SJCRH30 (cell line): ENCODE data around the gene HTT. TPM values are rescaled to one million over a fixed set of nuclear protein-coding genes. Genes with fewer than 3 reads are reported as not detected.

Experiments used
- DNase-seq, 2 experiments: peaks; one replicate each; pipeline ENCODE4 v3.0.0-alpha.2; 2015 to 2020
- H3K27ac ChIP-seq: fragments of 250-450 bp; sonication (Bioruptor Pico); 2 replicates; pipeline ENCODE4 v1.5.1; 2020; ENCODE audit warnings: mild to moderate bottlenecking, moderate library complexity
- H3K27me3 ChIP-seq: fragments of 250-450 bp; sonication (Bioruptor Pico); 2 replicates; pipeline ENCODE4 v1.5.1; 2020; ENCODE audit warnings: mild to moderate bottlenecking, moderate library complexity
- H3K36me3 ChIP-seq: fragments of 250-450 bp; sonication (Bioruptor Pico); 2 replicates; pipeline ENCODE4 v1.5.1; 2020; ENCODE audit warnings: mild to moderate bottlenecking, moderate library complexity
- H3K4me1 ChIP-seq: fragments of 250-450 bp; sonication (Bioruptor Pico); 2 replicates; pipeline ENCODE4 v1.5.1; 2020; ENCODE audit warnings: mild to moderate bottlenecking, moderate library complexity
- H3K4me3 ChIP-seq: fragments of 250-450 bp; sonication (Bioruptor Pico); 2 replicates; pipeline ENCODE4 v1.5.1; 2020; ENCODE audit warnings: mild to moderate bottlenecking, moderate library complexity
- H3K9me3 ChIP-seq: fragments of 250-450 bp; sonication (Bioruptor Pico); replicated peaks from 2 replicates; pipeline ENCODE4 v1.5.1; 2020; ENCODE audit warnings: mild to moderate bottlenecking, moderate library complexity
- total RNA-seq: library from RNA; depleted of rRNA; stranded (reverse); fragments of >200 nt; shearing (Covaris generic); gene quantifications from 2 replicates; pipeline ENCODE4 v1.2.3, GENCODE V29; 2014

The HTT gene
- total RNA-seq, 1 experiment from 2014 or later, result 30.7 TPM

DNA sequence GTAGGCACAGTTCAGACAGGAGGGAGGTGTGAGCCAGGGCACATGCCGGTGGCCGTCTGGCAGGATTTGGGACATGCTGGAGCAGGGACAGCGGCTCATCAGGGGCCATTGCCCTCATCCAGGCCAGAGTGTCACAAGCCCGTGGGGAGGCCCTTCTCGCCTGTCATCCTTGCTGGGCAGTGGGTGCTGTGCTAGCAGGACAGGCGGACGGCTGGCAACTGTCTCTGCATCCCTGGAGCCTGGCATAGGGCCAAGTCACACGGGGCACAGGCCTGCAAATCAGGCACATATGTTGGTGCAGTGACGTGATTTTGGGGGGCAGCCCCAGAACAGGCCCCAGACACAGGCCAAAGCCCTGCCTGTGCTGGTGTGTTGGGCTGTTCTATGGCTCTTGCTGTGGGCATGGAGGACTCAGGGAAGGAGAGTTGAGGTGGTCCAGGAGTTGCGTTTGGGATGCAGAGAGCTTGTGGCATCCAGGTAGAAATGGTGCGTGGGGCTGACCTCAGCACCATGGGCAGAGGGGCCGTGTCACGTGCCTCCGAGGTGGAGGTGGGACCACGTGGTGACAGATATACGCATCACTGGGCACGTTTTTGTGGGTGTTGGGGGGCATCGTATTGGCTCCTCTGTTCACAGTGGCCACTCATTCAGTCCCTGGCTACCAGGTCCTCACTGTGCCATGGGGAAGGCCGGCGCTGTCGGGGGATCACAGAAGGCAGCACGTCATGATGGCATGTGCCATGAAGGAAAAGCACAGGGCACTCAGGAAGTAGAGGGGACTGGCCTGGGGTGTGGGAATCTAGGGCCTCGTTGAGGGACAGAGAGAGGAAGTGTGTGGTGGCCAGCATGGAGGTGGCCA is 159.9 kb downstream of the HTT start:
- DNase-seq, result no peak
- H3K36me3 ChIP-seq, result peaks cover 19% of the 10 kb centered on the region
- H3K4me1 ChIP-seq, result no peaks in the 10 kb centered on the region
- H3K4me3 ChIP-seq, result no peak overlapping the region
- no peak overlapping the region for H3K27ac ChIP-seq
- no peaks in the 10 kb centered on the region for H3K9me3 ChIP-seq
- H3K27me3 ChIP-seq, result no peaks in the 10 kb centered on the region

DNA sequence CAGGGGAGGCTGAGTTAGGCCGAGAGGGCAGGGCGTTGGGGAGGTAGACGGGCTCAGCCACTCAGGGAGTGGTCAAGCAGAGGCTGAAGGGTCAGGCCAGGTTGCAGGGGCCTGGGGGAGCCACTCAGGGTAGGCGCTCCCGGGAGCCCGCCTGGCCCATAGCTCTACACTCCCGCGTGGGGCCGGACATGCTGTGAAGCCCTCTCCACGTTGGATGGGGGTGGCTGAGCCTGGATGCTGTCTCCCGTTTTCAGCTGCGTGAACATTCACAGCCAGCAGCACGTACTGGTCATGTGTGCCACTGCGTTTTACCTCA is 160.5 kb downstream of the HTT start:
- H3K27ac ChIP-seq, result no peak overlapping the region
- no peaks in the 10 kb centered on the region for H3K9me3 ChIP-seq
- no peaks in the 10 kb centered on the region for H3K4me1 ChIP-seq
- no peaks in the 10 kb centered on the region for H3K27me3 ChIP-seq
- DNase-seq, result no peak
- no peak overlapping the region for H3K4me3 ChIP-seq
- H3K36me3 ChIP-seq, result peaks cover 17% of the 10 kb centered on the region

DNA sequence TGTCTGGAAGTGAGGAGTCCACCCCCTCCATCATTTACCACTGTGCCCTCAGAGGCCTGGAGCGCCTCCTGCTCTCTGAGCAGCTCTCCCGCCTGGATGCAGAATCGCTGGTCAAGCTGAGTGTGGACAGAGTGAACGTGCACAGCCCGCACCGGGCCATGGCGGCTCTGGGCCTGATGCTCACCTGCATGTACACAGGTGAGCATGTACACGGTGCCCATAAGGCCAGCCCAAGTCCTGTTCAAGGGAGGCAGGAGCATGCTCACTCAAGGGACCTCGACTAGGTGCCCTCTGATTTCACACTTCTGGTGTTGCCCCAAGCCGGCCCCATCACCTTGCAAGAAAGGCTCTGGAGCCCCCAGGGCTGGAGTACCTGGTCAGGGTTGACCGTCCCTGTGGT is 161.1 kb downstream of the HTT start:
- Histone ChIP-seq H3K4me3 (no peak overlapping the region), H3K27ac (no peak overlapping the region), H3K4me1 (no peaks in the 10 kb centered on the region), H3K36me3 (peaks cover 20% of the 10 kb centered on the region), H3K27me3 (no peaks in the 10 kb centered on the region), H3K9me3 (no peaks in the 10 kb centered on the region)
- no peak for DNase-seq

DNA sequence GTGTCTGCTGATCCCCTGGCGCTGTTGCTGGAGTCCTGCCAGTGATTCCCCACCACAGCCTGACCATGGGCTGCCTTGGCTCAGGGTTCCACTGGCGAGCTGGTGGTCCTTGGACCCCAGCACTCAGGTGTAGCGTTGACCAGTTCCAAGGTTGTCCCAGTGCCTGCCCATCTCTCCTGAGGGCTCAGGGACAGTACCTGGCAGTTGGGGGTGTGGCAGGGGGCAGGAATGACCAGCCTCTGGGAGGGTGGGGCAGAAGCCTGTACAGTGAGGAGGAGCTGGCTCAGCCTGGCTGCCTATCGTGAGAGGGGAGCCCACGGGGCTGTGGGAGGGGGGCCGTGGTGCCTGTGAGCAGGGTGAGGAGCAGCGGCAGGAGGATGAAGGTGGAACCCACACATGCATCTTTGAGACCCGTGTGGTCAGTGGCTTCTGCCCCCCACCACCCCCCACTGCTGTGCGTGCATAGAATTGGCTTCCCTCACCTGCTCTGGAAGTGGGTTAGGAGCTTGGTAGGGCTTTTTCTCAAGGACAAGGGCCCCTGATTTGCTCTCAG is 161.9 kb downstream of the HTT start:
- no peak overlapping the region for H3K27ac ChIP-seq
- no peaks in the 10 kb centered on the region for H3K27me3 ChIP-seq
- H3K36me3 ChIP-seq, result peaks cover 20% of the 10 kb centered on the region
- H3K4me3 ChIP-seq, result no peak overlapping the region
- no peak for DNase-seq
- no peaks in the 10 kb centered on the region for H3K4me1 ChIP-seq
- no peaks in the 10 kb centered on the region for H3K9me3 ChIP-seq

DNA sequence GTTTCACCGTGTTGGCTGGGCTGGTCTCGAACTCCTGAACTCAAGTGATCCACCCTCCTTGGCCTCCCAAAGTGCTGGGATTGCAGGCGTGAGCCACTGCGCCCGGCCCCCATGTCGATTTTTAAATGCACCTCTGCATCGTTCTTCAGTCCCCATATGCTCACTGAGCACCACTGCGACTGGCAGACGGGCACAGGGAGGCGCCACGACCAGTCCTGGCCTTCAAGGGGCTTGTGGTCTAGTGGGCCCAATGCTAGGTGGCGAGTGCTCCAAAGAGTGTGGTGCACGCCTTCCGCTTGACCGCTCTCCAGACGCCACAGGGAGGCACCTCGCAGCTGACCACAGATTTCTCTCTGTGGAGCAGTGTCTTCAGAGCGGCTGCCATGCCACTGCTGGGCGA is 162.8 kb downstream of the HTT start:
- Histone ChIP-seq H3K36me3 (peaks cover 13% of the 10 kb centered on the region), H3K4me1 (no peaks in the 10 kb centered on the region), H3K9me3 (no peaks in the 10 kb centered on the region), H3K27ac (no peak overlapping the region), H3K4me3 (no peak overlapping the region), H3K27me3 (no peaks in the 10 kb centered on the region)
- DNase-seq, result no peak

DNA sequence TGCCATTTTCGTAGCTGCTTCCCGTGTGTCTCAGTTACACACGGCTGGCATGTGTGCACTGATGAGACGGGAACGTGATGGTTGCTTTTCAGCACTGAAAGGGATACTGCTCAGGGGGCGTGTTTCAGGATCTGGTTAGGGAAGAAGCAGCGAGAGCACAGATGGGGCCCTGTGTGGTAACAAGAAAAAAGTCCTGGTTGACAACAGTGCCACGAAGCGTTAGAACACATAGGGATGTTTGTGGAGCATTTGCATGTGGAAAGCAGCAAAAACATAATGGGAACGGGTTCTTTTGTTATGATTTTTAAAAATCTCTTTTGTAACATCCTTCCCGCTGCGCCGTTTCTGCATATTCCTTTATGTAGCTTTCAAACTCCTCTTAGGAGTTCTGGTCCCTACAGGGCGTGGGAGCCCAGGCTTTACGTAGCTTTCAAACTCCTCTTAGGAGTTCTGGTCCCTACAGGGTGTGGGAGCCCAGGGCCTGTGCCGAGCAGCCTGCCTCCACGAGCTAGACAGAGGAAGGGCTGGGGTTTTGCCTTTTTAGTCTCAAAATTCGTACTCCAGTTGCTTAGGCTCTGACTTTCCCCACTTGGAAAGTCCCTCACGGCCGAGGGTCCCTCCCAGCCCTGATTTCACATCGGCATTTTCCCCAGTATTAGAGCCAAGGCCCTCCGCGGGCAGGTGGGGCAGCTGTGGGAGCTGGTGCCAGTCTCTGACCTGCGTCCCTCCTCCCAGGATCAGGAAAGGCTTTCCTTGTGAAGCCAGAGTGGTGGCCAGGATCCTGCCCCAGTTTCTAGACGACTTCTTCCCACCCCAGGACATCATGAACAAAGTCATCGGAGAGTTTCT is 163.5 kb downstream of the HTT start:
- H3K27ac ChIP-seq, result no peak overlapping the region
- H3K4me3 ChIP-seq, result no peak overlapping the region
- H3K4me1 ChIP-seq, result no peaks in the 10 kb centered on the region
- no peaks in the 10 kb centered on the region for H3K27me3 ChIP-seq
- DNase-seq, result no peak
- no peaks in the 10 kb centered on the region for H3K9me3 ChIP-seq
- peaks cover 13% of the 10 kb centered on the region for H3K36me3 ChIP-seq

DNA sequence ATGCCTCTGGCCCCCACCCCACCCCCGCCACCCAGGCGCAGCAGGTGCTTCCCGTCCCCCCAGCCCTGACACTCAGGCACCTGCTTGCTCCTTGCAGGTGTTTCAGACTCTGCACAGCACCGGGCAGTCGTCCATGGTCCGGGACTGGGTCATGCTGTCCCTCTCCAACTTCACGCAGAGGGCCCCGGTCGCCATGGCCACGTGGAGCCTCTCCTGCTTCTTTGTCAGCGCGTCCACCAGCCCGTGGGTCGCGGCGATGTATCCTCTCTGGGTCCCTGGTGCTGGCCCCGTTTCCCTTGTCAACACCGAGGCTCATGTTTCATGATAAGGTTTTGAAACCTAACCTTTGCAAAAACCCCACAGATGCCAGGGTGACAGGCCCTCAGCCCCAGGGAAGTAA is 164.2 kb downstream of the HTT start:
- Histone ChIP-seq H3K9me3 (no peaks in the 10 kb centered on the region), H3K4me3 (no peak overlapping the region), H3K27me3 (no peaks in the 10 kb centered on the region), H3K27ac (no peak overlapping the region), H3K4me1 (no peaks in the 10 kb centered on the region), H3K36me3 (peaks cover 13% of the 10 kb centered on the region)
- no peak for DNase-seq

DNA sequence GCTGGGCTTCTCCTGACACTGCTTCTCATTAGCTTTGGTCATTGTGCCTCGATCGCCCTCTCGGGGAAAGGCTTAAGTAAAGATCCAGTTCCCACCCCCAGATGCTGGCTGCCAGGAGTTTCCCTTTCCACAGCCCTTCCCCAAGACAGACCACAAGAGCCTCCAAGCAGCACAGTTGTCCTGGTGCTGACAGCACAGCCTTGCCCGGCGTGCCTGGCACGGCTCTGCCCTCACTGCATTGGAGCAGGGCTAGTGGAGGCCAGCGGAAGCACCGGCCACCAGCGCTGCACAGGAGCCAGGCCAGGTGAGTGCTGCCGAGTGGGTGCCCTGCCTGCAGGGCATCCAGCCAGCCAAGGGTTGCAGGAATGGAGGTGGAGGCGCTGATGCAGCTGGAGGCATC is 164.8 kb downstream of the HTT start:
- Histone ChIP-seq H3K27me3 (no peaks in the 10 kb centered on the region), H3K36me3 (peaks cover 13% of the 10 kb centered on the region), H3K4me1 (no peaks in the 10 kb centered on the region), H3K27ac (no peak overlapping the region), H3K9me3 (no peaks in the 10 kb centered on the region), H3K4me3 (no peak overlapping the region)
- no peak for DNase-seq

DNA sequence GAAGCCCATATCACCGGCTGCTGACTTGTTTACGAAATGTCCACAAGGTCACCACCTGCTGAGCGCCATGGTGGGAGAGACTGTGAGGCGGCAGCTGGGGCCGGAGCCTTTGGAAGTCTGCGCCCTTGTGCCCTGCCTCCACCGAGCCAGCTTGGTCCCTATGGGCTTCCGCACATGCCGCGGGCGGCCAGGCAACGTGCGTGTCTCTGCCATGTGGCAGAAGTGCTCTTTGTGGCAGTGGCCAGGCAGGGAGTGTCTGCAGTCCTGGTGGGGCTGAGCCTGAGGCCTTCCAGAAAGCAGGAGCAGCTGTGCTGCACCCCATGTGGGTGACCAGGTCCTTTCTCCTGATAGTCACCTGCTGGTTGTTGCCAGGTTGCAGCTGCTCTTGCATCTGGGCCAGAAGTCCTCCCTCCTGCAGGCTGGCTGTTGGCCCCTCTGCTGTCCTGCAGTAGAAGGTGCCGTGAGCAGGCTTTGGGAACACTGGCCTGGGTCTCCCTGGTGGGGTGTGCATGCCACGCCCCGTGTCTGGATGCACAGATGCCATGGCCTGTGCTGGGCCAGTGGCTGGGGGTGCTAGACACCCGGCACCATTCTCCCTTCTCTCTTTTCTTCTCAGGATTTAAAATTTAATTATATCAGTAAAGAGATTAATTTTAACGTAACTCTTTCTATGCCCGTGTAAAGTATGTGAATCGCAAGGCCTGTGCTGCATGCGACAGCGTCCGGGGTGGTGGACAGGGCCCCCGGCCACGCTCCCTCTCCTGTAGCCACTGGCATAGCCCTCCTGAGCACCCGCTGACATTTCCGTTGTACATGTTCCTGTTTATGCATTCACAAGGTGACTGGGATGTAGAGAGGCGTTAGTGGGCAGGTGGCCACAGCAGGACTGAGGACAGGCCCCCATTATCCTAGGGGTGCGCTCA is 165.8 kb downstream of the HTT start:
- Histone ChIP-seq H3K36me3 (peaks cover 13% of the 10 kb centered on the region), H3K9me3 (no peaks in the 10 kb centered on the region)

DNA sequence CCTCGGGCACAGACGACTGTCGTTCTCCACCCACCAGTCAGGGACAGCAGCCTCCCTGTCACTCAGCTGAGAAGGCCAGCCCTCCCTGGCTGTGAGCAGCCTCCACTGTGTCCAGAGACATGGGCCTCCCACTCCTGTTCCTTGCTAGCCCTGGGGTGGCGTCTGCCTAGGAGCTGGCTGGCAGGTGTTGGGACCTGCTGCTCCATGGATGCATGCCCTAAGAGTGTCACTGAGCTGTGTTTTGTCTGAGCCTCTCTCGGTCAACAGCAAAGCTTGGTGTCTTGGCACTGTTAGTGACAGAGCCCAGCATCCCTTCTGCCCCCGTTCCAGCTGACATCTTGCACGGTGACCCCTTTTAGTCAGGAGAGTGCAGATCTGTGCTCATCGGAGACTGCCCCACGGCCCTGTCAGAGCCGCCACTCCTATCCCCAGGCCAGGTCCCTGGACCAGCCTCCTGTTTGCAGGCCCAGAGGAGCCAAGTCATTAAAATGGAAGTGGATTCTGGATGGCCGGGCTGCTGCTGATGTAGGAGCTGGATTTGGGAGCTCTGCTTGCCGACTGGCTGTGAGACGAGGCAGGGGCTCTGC is 166.5 kb downstream of the HTT start:
- Histone ChIP-seq H3K36me3 (peaks cover 13% of the 10 kb centered on the region), H3K27ac (no peak overlapping the region), H3K9me3 (no peaks in the 10 kb centered on the region), H3K27me3 (no peaks in the 10 kb centered on the region), H3K4me3 (no peak overlapping the region), H3K4me1 (no peaks in the 10 kb centered on the region)
- DNase-seq, result no peak

More for the DNA sequence above, 165.8 kb downstream of the HTT start:
- Histone ChIP-seq H3K27me3 (no peaks in the 10 kb centered on the region), H3K27ac (no peak overlapping the region), H3K4me3 (no peak overlapping the region), H3K4me1 (no peaks in the 10 kb centered on the region)
- no peak for DNase-seq

DNA sequence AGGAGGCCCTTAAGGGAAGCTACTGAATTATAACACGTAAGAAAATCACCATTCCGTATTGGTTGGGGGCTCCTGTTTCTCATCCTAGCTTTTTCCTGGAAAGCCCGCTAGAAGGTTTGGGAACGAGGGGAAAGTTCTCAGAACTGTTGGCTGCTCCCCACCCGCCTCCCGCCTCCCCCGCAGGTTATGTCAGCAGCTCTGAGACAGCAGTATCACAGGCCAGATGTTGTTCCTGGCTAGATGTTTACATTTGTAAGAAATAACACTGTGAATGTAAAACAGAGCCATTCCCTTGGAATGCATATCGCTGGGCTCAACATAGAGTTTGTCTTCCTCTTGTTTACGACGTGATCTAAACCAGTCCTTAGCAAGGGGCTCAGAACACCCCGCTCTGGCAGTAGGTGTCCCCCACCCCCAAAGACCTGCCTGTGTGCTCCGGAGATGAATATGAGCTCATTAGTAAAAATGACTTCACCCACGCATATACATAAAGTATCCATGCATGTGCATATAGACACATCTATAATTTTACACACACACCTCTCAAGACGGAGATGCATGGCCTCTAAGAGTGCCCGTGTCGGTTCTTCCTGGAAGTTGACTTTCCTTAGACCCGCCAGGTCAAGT is 167.5 kb downstream of the HTT start:
- H3K27ac ChIP-seq, result no peak overlapping the region

DNA sequence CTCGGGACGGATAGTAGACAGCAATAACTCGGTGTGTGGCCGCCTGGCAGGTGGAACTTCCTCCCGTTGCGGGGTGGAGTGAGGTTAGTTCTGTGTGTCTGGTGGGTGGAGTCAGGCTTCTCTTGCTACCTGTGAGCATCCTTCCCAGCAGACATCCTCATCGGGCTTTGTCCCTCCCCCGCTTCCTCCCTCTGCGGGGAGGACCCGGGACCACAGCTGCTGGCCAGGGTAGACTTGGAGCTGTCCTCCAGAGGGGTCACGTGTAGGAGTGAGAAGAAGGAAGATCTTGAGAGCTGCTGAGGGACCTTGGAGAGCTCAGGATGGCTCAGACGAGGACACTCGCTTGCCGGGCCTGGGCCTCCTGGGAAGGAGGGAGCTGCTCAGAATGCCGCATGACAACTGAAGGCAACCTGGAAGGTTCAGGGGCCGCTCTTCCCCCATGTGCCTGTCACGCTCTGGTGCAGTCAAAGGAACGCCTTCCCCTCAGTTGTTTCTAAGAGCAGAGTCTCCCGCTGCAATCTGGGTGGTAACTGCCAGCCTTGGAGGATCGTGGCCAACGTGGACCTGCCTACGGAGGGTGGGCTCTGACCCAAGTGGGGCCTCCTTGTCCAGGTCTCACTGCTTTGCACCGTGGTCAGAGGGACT is 168.8 kb downstream of the HTT start:
- H3K27ac ChIP-seq, result no peak overlapping the region
- no peaks in the 10 kb centered on the region for H3K9me3 ChIP-seq
- no peaks in the 10 kb centered on the region for H3K4me1 ChIP-seq

More for the DNA sequence above, 167.5 kb downstream of the HTT start:
- H3K9me3 ChIP-seq, result no peaks in the 10 kb centered on the region
- H3K36me3 ChIP-seq, result peaks cover 13% of the 10 kb centered on the region
- H3K4me1 ChIP-seq, result no peaks in the 10 kb centered on the region
- no peak for DNase-seq
- no peak overlapping the region for H3K4me3 ChIP-seq
- no peaks in the 10 kb centered on the region for H3K27me3 ChIP-seq

DNA sequence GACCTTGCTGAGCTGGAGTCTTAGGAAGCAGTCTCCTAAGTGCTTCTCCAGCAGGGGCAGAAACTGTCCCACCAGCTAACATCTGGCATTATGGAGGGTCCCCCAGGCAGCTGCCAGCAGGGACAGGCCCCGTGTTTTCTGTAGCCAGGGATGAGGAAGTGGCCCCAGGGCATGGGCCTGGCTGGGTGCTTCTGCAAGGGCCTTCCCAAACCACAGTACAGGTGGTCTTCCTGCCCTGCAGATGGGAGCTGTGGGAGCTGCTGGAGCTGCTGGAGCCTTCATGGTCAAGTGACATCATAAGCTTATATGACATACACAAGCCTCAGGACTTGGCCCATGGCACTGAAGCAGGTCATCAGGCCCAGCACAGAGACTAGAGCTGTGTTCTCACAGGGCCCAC is 169.5 kb downstream of the HTT start:
- Histone ChIP-seq H3K36me3 (peaks cover 13% of the 10 kb centered on the region), H3K9me3 (no peaks in the 10 kb centered on the region), H3K4me3 (no peak overlapping the region), H3K27me3 (no peaks in the 10 kb centered on the region), H3K27ac (no peak overlapping the region), H3K4me1 (no peaks in the 10 kb centered on the region)
- peak in 1 of 2 experiments; percentile 22 for DNase-seq

More for the DNA sequence above, 168.8 kb downstream of the HTT start:
- H3K36me3 ChIP-seq, result peaks cover 13% of the 10 kb centered on the region
- H3K27me3 ChIP-seq, result no peaks in the 10 kb centered on the region
- DNase-seq, result no peak
- H3K4me3 ChIP-seq, result no peak overlapping the region
